ENCODE measurements around the gene DDN. TPM values are rescaled to one million over a fixed set of nuclear protein-coding genes. Genes with fewer than 3 reads are reported as not detected.

Gene DDN
- total RNA-seq, 2 experiments from 2014 or later: 0.39 to 0.42 TPM

DNA sequence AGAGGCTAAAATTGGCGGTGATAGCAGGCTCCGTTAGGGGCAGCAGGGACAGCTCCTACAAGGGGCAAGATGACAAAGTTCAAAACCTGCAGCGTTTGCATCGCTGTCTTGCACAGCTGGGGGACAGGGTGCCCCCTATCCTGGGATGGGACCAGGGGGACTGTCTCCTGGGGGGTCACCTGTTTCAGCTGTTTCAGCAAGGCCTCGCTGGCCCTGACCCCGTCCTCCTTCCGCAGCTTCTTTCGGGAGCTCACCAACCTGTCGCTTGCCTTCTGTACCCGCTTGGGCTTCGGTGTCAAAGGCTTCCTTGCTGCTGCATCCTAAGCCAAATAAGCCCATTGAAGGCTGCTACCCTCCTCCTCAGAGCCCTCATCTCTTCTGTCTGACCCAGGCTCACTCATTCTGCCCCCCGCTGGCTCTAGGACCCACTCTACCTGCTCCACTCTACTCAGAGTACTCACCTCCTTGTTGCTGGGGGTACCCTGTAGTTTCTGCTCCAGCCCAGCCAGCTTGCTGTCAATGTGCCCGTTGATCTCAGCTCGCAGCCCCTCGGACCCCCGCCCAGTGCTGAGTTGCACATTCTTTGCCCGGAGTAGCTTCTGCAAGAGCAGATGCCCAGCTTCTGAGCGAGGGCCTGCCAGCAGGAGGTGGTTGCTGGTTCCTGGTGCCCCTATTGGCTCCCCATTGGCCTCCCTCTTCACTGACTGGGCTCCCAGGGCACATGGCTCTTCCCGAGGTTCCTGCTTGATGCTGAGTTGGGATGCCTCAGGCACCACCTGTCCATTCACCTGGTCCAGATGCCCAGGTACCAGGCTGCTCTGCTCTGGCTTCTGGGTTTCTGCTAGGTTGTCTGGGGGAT lies 31.8 kb upstream of the DDN start:
- Mint-ChIP-seq H3K4me3 (no peak overlapping the region), H3K36me3 (ENCODE audit: low read depth) (peaks cover 65% of the 10 kb centered on the region), H3K4me1 (ENCODE audit: low read depth) (no peaks in the 10 kb centered on the region), H3K27me3 (ENCODE audit: low read depth) (no peaks in the 10 kb centered on the region), H3K9me3 (ENCODE audit: insufficient read depth) (no peaks in the 10 kb centered on the region), H3K27ac (peak overlapping the region; percentile 25)
- ChIA-PET POLR2A (interaction anchor here (0.7 kb wide), 1 partner anchor 14 kb away, joined by 3 read pairs; no protein-coding TSS in a partner anchor), CTCF (interaction anchor here (0.9 to 2.6 kb wide), 5 partner anchors 11 to 33 kb away, joined by 3 to 12 read pairs (median 7); no protein-coding TSS in a partner anchor)
- no peak for ATAC-seq
- DNase-seq: no peak

- POLR2A ChIA-PET: interaction anchor here (1.0 to 1.2 kb wide), 2 partner anchors 10 to 17 kb away, joined by 3 to 4 read pairs; no protein-coding TSS in a partner anchor
- no peaks in the 10 kb centered on the region for H3K27me3 Mint-ChIP-seq (ENCODE audit: low read depth)
- H3K36me3 Mint-ChIP-seq (ENCODE audit: low read depth): peaks cover 63% of the 10 kb centered on the region
- no peak overlapping the region for H3K27ac Mint-ChIP-seq
- no peak for DNase-seq
- no peak overlapping the region for H3K4me3 Mint-ChIP-seq
- H3K4me1 Mint-ChIP-seq (ENCODE audit: low read depth): no peaks in the 10 kb centered on the region
- H3K9me3 Mint-ChIP-seq (ENCODE audit: insufficient read depth): no peaks in the 10 kb centered on the region
- CTCF ChIA-PET: interaction anchor here (0.9 to 2.6 kb wide), 4 partner anchors 10 to 34 kb away, joined by 3 to 8 read pairs (median 5); no protein-coding TSS in a partner anchor
- no peak for ATAC-seq
Measured at GRCh38 chr12:49030119-49030518, 30.9 kb upstream of the DDN start.

DNA sequence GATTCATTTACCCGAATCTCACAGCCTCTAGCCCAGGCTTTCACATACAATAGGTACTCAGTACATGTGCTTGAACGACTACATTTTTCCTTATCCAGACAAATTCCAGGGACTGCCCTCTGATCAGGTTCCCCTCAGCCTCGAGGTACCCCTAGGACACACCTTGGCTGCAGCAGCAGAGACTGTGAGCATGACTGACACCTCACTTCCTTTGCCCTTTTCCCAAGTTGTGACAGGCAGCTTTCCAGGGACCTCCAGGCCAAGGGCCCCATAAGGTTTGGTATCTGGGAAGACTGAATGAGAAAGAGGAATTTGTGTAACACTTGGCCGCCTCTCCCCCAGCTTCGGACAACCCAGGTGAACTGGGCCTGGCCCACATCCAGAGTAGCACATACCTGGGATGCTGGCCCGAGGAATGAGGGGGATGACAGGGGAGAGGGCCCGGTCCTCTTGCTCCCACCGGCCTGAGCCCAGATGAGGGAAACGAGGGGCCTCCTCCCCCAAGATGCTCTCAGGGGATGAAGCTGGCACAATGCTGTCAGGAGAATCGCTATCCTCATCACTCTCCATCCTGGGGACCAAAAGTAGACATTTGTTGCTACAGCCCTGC lies 29.6 kb upstream of the DDN start:
- Mint-ChIP-seq H3K4me1 (ENCODE audit: low read depth) (no peaks in the 10 kb centered on the region), H3K36me3 (ENCODE audit: low read depth) (peaks cover 62% of the 10 kb centered on the region), H3K27ac (no peak overlapping the region), H3K9me3 (ENCODE audit: insufficient read depth) (no peaks in the 10 kb centered on the region), H3K27me3 (ENCODE audit: low read depth) (no peaks in the 10 kb centered on the region), H3K4me3 (no peak overlapping the region)
- ChIA-PET CTCF (interaction anchor here (1.0 to 2.6 kb wide), 4 partner anchors 9 to 32 kb away, joined by 3 to 8 read pairs (median 6); no protein-coding TSS in a partner anchor), POLR2A (interaction anchor here (1.2 kb wide), 1 partner anchor 9 kb away, joined by 4 read pairs; no protein-coding TSS in a partner anchor)
- no peak for ATAC-seq
- DNase-seq: no peak

DNA sequence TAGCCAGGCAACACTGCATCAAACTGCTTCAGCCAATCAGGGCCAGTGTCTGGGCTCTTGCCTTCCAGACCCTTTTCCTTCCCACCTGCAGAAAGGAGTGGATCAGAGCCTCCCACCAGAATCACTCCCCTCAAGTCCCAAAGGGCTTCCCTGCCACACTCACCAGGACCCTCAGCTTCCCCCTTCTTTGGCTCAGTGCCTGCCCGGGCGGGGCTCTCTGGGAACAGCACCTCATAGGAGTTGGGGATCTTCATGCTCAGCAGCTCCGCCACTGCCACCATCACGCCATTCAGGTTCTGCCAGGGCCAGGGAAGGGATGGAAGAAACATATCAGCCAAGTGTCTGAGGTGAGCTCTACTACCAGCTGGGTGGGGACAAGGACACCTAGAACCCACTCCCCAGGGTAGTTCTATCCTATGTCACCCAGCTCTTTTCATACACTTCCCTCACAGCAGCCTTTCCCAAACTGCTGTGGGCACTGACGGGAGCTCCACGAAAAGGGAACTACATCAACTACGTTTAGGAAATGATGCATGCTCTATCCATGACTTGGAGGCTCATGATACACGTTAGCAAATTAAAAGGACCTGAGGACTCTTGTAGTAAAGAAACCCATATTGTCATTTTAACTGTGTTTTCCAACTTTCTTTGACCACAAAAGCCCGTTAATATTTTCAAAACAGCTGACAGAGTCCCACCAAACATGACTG lies 28.8 kb upstream of the DDN start:
- Mint-ChIP-seq H3K27me3 (ENCODE audit: low read depth) (no peaks in the 10 kb centered on the region), H3K36me3 (ENCODE audit: low read depth) (peaks cover 64% of the 10 kb centered on the region), H3K27ac (peak overlapping the region; percentile 57), H3K4me1 (ENCODE audit: low read depth) (no peaks in the 10 kb centered on the region), H3K4me3 (no peak overlapping the region), H3K9me3 (ENCODE audit: insufficient read depth) (no peaks in the 10 kb centered on the region)
- no peak for ATAC-seq
- ChIA-PET CTCF (interaction anchor here (1.0 to 2.6 kb wide), 3 partner anchors 8 to 31 kb away, joined by 3 to 8 read pairs (median 5); no protein-coding TSS in a partner anchor), POLR2A (no interaction called here)
- no peak for DNase-seq

GRCh38 chr12:49026678-49027480 lies 27.7 kb upstream of the DDN start:
- CTCF ChIA-PET: interaction anchor here (1.6 kb wide), 1 partner anchor 30 kb away, joined by 5 read pairs; no protein-coding TSS in a partner anchor

GRCh38 chr12:49026101-49026500 lies 26.9 kb upstream of the DDN start:
- Mint-ChIP-seq H3K27me3 (ENCODE audit: low read depth) (no peaks in the 10 kb centered on the region), H3K27ac (no peak overlapping the region), H3K36me3 (ENCODE audit: low read depth) (peaks cover 67% of the 10 kb centered on the region), H3K9me3 (ENCODE audit: insufficient read depth) (no peaks in the 10 kb centered on the region), H3K4me3 (no peak overlapping the region), H3K4me1 (ENCODE audit: low read depth) (no peaks in the 10 kb centered on the region)
- no peak for DNase-seq
- POLR2A ChIA-PET: no interaction called here
- ATAC-seq: no peak
- CTCF ChIA-PET: interaction anchor here (1.0 kb wide), 1 partner anchor 173 kb away, joined by 3 read pairs; no protein-coding TSS in a partner anchor

More at GRCh38 chr12:49026678-49027480, 27.7 kb upstream of the DDN start:
- H3K27ac Mint-ChIP-seq: peak overlapping the region; percentile 34
- H3K9me3 Mint-ChIP-seq (ENCODE audit: insufficient read depth): no peaks in the 10 kb centered on the region
- H3K4me3 Mint-ChIP-seq: no peak overlapping the region
- POLR2A ChIA-PET: no interaction called here
- ATAC-seq (no peak), DNase-seq (no peak)
- H3K36me3 Mint-ChIP-seq (ENCODE audit: low read depth): peaks cover 68% of the 10 kb centered on the region
- H3K27me3 Mint-ChIP-seq (ENCODE audit: low read depth): no peaks in the 10 kb centered on the region
- H3K4me1 Mint-ChIP-seq (ENCODE audit: low read depth): no peaks in the 10 kb centered on the region

GRCh38 chr12:49025463-49025862 lies 26.3 kb upstream of the DDN start:
- no peaks in the 10 kb centered on the region for H3K9me3 Mint-ChIP-seq (ENCODE audit: insufficient read depth)
- ATAC-seq (no peak), DNase-seq (no peak)
- no peaks in the 10 kb centered on the region for H3K4me1 Mint-ChIP-seq (ENCODE audit: low read depth)
- CTCF ChIA-PET: interaction anchor here (1.0 kb wide), 1 partner anchor 172 kb away, joined by 3 read pairs; no protein-coding TSS in a partner anchor
- H3K27me3 Mint-ChIP-seq (ENCODE audit: low read depth): no peaks in the 10 kb centered on the region
- no peak overlapping the region for H3K4me3 Mint-ChIP-seq
- no peak overlapping the region for H3K27ac Mint-ChIP-seq
- POLR2A ChIA-PET: interaction anchor here (0.6 kb wide), 1 partner anchor 210 kb away, joined by 3 read pairs; no protein-coding TSS in a partner anchor
- peaks cover 68% of the 10 kb centered on the region for H3K36me3 Mint-ChIP-seq (ENCODE audit: low read depth)

- H3K36me3 Mint-ChIP-seq (ENCODE audit: low read depth): peaks cover 66% of the 10 kb centered on the region
- no peak overlapping the region for H3K27ac Mint-ChIP-seq
Measured at GRCh38 chr12:49024543-49024942, 25.4 kb upstream of the DDN start.

DNA sequence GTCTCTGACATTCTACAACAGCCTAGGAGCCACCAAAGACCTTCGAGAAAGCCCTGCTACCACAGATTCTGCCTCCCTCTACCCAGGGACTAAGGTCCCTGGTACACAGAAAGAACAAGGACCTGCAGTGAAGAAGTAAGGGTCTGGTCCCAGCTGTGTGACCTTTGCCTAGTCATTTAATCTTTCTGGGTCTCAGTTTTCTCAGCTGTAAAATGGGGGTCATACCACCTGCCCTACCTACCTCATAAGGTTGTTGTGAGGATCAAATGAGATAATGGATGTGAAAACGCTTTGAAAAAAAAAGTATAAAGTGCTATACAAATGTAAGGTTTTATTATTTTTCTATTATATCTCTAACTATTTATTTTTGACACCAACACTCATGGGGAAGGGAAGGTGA lies 24.6 kb upstream of the DDN start:
- no peak overlapping the region for H3K4me3 Mint-ChIP-seq
- ChIA-PET POLR2A (no interaction called here), CTCF (interaction anchor here (1.1 kb wide), 1 partner anchor 10 kb away, joined by 3 read pairs; no protein-coding TSS in a partner anchor)
- ATAC-seq: no peak
- no peak overlapping the region for H3K27ac Mint-ChIP-seq
- no peaks in the 10 kb centered on the region for H3K27me3 Mint-ChIP-seq (ENCODE audit: low read depth)
- peaks cover 10% of the 10 kb centered on the region for H3K4me1 Mint-ChIP-seq (ENCODE audit: low read depth)
- H3K9me3 Mint-ChIP-seq (ENCODE audit: insufficient read depth): no peaks in the 10 kb centered on the region
- peaks cover 64% of the 10 kb centered on the region for H3K36me3 Mint-ChIP-seq (ENCODE audit: low read depth)
- DNase-seq: no peak

More at GRCh38 chr12:49024543-49024942, 25.4 kb upstream of the DDN start:
- Mint-ChIP-seq H3K9me3 (ENCODE audit: insufficient read depth) (no peaks in the 10 kb centered on the region), H3K4me1 (ENCODE audit: low read depth) (peaks cover 5% of the 10 kb centered on the region), H3K4me3 (no peak overlapping the region), H3K27me3 (ENCODE audit: low read depth) (no peaks in the 10 kb centered on the region)
- ChIA-PET CTCF (no interaction called here), POLR2A (interaction anchor here (0.8 kb wide), 1 partner anchor 14 kb away, joined by 3 read pairs; no protein-coding TSS in a partner anchor)
- no peak for ATAC-seq
- DNase-seq: no peak

GRCh38 chr12:49022558-49023178 lies 23.5 kb upstream of the DDN start:
- no peaks in the 10 kb centered on the region for H3K27me3 Mint-ChIP-seq (ENCODE audit: low read depth)
- H3K4me1 Mint-ChIP-seq (ENCODE audit: low read depth): peaks cover 15% of the 10 kb centered on the region
- POLR2A ChIA-PET: interaction anchor here (1.1 kb wide), 1 partner anchor 109 kb away, joined by 4 read pairs; the partner anchor contains the start of gene TUBA1B
- DNase-seq (no peak), ATAC-seq (no peak)
- no peak overlapping the region for H3K4me3 Mint-ChIP-seq
- CTCF ChIA-PET: interaction anchor here (0.6 to 3.7 kb wide), 4 partner anchors 11 to 170 kb away, joined by 3 to 46 read pairs (median 3); partner anchors contain the start of gene DDX23
- peaks cover 60% of the 10 kb centered on the region for H3K36me3 Mint-ChIP-seq (ENCODE audit: low read depth)
- H3K9me3 Mint-ChIP-seq (ENCODE audit: insufficient read depth): no peaks in the 10 kb centered on the region
- H3K27ac Mint-ChIP-seq: peak overlapping the region; percentile 35

All from activated CD8-positive, alpha-beta T cell treated with anti-CD3 and anti-CD28 coated beads, Interleukin-2, amount 10 ng/mL, durations not matched to agents 7 days and 5 days (primary cell).